ENCODE data around the gene ITIH4. TPM values are rescaled to one million over a fixed set of nuclear protein-coding genes. Genes with fewer than 3 reads are reported as not detected.

The ITIH4 gene
- total RNA-seq, 2 donors from 2014 or later = 21.8 to 24.5 TPM

DNA sequence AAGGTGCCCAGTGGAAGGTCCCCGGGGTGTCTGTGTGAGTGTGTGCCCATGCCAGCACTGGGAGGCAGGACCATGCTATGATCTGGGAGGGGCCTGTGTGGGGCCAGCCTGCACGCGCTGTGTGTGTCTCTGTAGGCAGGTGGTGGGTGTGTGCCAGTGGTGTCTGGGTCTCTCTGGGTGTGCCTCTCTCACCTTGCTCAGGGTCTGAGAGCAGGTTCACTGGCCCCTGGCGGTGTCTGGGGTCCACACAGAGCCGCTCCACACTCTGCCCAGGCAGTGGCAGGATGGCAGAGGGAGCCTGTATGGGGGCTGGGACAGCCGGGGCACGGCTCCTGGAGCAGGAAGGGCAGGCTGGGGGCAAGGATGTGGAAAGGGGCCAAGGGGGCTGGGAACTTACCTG lies 12.6 kb downstream of the ITIH4 start:
- Mint-ChIP-seq H3K27ac (no peak overlapping the region), H3K27me3 (ENCODE audit: low read depth) (no peaks in the 10 kb centered on the region), H3K4me3 (no peak overlapping the region), H3K36me3 (ENCODE audit: insufficient read depth in 2 of 2) (no peaks in the 10 kb centered on the region), H3K4me1 (ENCODE audit: low read depth) (no peaks in the 10 kb centered on the region), H3K9me3 (no peaks in the 10 kb centered on the region)
- DNase-seq (no peak), ATAC-seq (replicated peaks in 1 of 2) (peak in 1 of 2 donors; percentile 12)

GRCh38 chr3:52817221-52817620 lies 13.3 kb downstream of the ITIH4 start:
- H3K9me3 Mint-ChIP-seq = no peaks in the 10 kb centered on the region
- H3K4me1 Mint-ChIP-seq (ENCODE audit: low read depth) = no peaks in the 10 kb centered on the region
- H3K27me3 Mint-ChIP-seq (ENCODE audit: low read depth) = no peaks in the 10 kb centered on the region
- H3K36me3 Mint-ChIP-seq (ENCODE audit: insufficient read depth in 2 of 2) = no peaks in the 10 kb centered on the region
- no peak for DNase-seq
- peak overlapping the region; percentile 46 for H3K27ac Mint-ChIP-seq
- H3K4me3 Mint-ChIP-seq = no peak overlapping the region
- no peak for ATAC-seq (replicated peaks in 1 of 2)

DNA sequence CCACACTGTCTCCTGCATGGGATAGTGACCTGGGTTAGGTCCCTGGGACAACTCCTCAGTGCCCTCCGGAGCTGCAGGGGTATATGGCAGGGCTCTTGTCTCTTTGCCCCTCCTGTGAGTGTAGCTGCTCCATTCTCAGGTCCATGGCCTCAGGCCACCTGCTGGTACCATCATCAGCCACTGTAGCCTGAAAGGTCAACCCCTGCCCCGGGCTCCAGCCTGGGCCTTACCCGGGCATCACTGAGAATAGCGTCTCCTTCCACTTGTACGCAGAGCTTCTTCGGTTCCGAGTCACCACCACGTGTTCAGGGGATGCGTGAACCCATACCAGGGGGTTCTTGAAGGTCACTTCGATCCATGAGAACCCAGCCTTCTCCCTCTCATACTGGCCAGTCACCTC lies 13.8 kb downstream of the ITIH4 start:
- no peaks in the 10 kb centered on the region for H3K9me3 Mint-ChIP-seq
- no peak for DNase-seq
- no peaks in the 10 kb centered on the region for H3K27me3 Mint-ChIP-seq (ENCODE audit: low read depth)
- no peak for ATAC-seq (replicated peaks in 1 of 2)
- no peaks in the 10 kb centered on the region for H3K36me3 Mint-ChIP-seq (ENCODE audit: insufficient read depth in 2 of 2)
- H3K4me1 Mint-ChIP-seq (ENCODE audit: low read depth) = no peaks in the 10 kb centered on the region
- no peak overlapping the region for H3K27ac Mint-ChIP-seq
- H3K4me3 Mint-ChIP-seq = no peak overlapping the region

GRCh38 chr3:52816199-52816598 lies 14.3 kb downstream of the ITIH4 start:
- H3K27ac Mint-ChIP-seq = no peak overlapping the region
- H3K27me3 Mint-ChIP-seq (ENCODE audit: low read depth) = no peaks in the 10 kb centered on the region
- ATAC-seq (replicated peaks in 1 of 2) (no peak), DNase-seq (no peak)
- no peak overlapping the region for H3K4me3 Mint-ChIP-seq
- no peaks in the 10 kb centered on the region for H3K4me1 Mint-ChIP-seq (ENCODE audit: low read depth)
- no peaks in the 10 kb centered on the region for H3K9me3 Mint-ChIP-seq
- H3K36me3 Mint-ChIP-seq (ENCODE audit: insufficient read depth in 2 of 2) = no peaks in the 10 kb centered on the region

DNA sequence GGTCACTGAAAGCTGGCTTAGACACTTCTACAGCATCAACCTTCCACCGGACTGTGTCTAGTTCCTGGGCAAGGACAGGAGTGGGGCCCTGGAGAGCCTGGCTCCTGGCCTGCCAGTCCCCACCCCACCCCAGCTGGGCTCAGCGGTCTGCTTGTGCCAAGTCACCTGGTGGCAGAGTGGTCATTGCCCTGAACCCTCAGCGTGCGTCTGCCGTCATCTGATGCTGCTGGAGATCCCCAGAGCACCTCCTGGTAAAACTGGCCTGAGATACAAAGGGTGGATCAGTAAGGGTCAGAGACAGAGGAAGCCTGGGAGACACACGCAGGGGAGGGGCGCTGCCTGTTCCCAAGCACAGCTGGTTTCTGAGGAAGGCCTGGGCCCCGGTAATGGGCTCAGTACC lies 16.7 kb downstream of the ITIH4 start:
- no peaks in the 10 kb centered on the region for H3K9me3 Mint-ChIP-seq
- no peaks in the 10 kb centered on the region for H3K4me1 Mint-ChIP-seq (ENCODE audit: low read depth)
- no peak overlapping the region for H3K4me3 Mint-ChIP-seq
- no peak for DNase-seq
- H3K27ac Mint-ChIP-seq = no peak overlapping the region
- no peaks in the 10 kb centered on the region for H3K36me3 Mint-ChIP-seq (ENCODE audit: insufficient read depth in 2 of 2)
- H3K27me3 Mint-ChIP-seq (ENCODE audit: low read depth) = no peaks in the 10 kb centered on the region
- no peak for ATAC-seq (replicated peaks in 1 of 2)

DNA sequence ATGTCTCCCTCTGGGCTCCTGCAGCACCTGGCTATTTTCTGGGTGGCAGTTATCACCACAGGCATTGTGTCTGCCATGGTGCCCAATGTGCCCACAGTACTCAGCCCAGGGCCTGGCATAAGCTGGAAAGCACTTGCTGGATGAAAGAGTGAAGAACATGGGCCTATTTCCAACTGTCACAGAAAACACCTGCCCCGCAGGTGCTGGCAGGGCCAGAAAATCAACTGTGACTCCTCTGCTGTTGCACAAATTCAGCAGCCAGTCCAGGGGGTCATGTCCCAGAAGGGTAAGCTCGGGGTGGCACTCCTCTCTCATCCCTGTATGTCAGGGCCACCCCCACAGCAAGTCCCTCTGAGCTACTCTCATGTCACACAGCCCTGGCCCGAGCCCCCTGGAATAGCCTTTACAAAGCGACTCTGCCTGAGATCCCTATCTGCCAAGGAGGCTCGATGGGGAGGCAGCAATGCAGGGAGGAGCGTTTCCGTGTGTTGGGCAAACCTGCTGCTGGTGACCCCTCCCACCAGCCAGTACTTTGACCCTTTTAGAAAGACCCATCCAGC lies 18.9 kb downstream of the ITIH4 start:
- H3K9me3 Mint-ChIP-seq = no peaks in the 10 kb centered on the region
- DNase-seq = no peak

DNA sequence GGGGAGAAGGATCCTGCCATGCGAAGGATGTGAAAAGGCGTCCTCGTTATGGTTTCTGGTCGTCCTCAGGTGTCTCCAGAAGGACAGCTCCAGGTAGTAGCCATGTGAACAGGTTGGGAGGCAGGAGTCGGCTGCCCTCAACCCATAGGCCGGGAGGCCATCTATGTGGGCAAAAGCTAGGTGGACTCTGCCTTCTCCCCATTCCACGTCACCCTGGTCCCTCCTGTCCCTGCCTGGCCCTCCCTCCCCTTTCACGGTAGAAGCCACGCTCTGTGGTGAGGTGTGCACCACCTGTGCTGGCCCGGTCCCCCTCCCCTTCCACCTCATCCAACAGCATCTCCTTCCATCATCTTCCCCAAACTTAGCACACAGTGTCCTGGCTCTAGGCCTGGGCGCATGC lies 19.5 kb downstream of the ITIH4 start:
- Mint-ChIP-seq H3K9me3 (no peaks in the 10 kb centered on the region), H3K4me3 (no peak overlapping the region), H3K4me1 (ENCODE audit: low read depth) (no peaks in the 10 kb centered on the region), H3K27ac (no peak overlapping the region), H3K27me3 (ENCODE audit: low read depth) (no peaks in the 10 kb centered on the region), H3K36me3 (ENCODE audit: insufficient read depth in 2 of 2) (no peaks in the 10 kb centered on the region)
- DNase-seq = no peak
- ATAC-seq (replicated peaks in 1 of 2) = no peak

More for the DNA sequence above, 18.9 kb downstream of the ITIH4 start:
- no peaks in the 10 kb centered on the region for H3K4me1 Mint-ChIP-seq (ENCODE audit: low read depth)
- no peak overlapping the region for H3K4me3 Mint-ChIP-seq
- no peaks in the 10 kb centered on the region for H3K27me3 Mint-ChIP-seq (ENCODE audit: low read depth)
- ATAC-seq (replicated peaks in 1 of 2) = no peak
- no peak overlapping the region for H3K27ac Mint-ChIP-seq
- no peaks in the 10 kb centered on the region for H3K36me3 Mint-ChIP-seq (ENCODE audit: insufficient read depth in 2 of 2)

DNA sequence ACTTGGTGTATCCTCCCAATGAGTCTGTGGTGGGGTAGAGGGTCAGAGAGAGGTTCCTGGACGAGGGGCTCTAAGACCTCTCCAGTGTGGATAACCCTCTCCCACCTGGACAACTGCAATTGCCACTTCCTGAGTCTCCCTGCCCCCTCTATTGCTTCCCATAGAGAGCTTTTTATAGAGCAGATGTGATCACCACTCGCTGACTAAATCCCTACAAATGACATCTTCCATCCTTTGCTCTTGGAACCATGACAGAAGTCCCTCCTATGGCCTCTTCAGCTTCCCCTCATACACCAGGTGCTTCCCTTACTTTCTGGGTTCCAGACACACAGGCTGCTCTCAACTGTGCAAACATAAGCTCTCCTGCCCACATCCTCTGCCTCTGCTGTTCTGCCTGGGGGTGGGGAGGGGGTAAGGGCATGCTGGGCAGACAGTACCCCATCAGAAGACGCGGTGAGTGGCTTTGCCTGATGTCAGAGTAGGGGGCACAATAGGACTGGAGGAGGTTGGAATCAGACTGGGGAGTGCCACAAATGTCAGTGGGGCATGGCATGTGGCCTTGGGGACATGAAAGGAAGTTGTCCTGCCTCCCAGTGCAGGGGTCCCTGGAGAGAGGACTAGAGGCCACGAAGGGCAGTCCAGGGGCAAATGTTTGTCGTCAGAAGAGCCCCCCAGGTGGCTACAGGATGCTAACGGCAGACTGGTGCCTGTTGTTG lies 20.7 kb downstream of the ITIH4 start:
- Mint-ChIP-seq H3K27me3 (ENCODE audit: low read depth) (no peaks in the 10 kb centered on the region), H3K4me3 (no peak overlapping the region), H3K36me3 (ENCODE audit: insufficient read depth in 2 of 2) (no peaks in the 10 kb centered on the region), H3K4me1 (ENCODE audit: low read depth) (no peaks in the 10 kb centered on the region), H3K27ac (no peak overlapping the region), H3K9me3 (no peaks in the 10 kb centered on the region)
- DNase-seq = no peak
- no peak for ATAC-seq (replicated peaks in 1 of 2)

- H3K4me1 Mint-ChIP-seq (ENCODE audit: low read depth) = no peaks in the 10 kb centered on the region
- H3K9me3 Mint-ChIP-seq = no peaks in the 10 kb centered on the region
- no peak overlapping the region for H3K4me3 Mint-ChIP-seq
- ATAC-seq (replicated peaks in 1 of 2) (no peak), DNase-seq (no peak)
- no peaks in the 10 kb centered on the region for H3K36me3 Mint-ChIP-seq (ENCODE audit: insufficient read depth in 2 of 2)
- no peak overlapping the region for H3K27ac Mint-ChIP-seq
- no peaks in the 10 kb centered on the region for H3K27me3 Mint-ChIP-seq (ENCODE audit: low read depth)
These were observed 21.3 kb downstream of the ITIH4 start for GRCh38 chr3:52809149-52809548.

GRCh38 chr3:52805270-52806039 lies 25.0 kb downstream of the ITIH4 start:
- Mint-ChIP-seq H3K4me1 (ENCODE audit: low read depth) (no peaks in the 10 kb centered on the region), H3K27me3 (ENCODE audit: low read depth) (no peaks in the 10 kb centered on the region), H3K36me3 (ENCODE audit: insufficient read depth in 2 of 2) (no peaks in the 10 kb centered on the region), H3K4me3 (no peak overlapping the region), H3K27ac (no peak overlapping the region), H3K9me3 (no peaks in the 10 kb centered on the region)
- DNase-seq = no peak
- no peak for ATAC-seq (replicated peaks in 1 of 2)

- H3K9me3 Mint-ChIP-seq = no peaks in the 10 kb centered on the region
- H3K4me3 Mint-ChIP-seq = no peak overlapping the region
- no peak for ATAC-seq (replicated peaks in 1 of 2)
- no peaks in the 10 kb centered on the region for H3K27me3 Mint-ChIP-seq (ENCODE audit: low read depth)
- no peak overlapping the region for H3K27ac Mint-ChIP-seq
- DNase-seq = no peak
- no peaks in the 10 kb centered on the region for H3K4me1 Mint-ChIP-seq (ENCODE audit: low read depth)
- H3K36me3 Mint-ChIP-seq (ENCODE audit: insufficient read depth in 2 of 2) = no peaks in the 10 kb centered on the region
These were observed 28.6 kb downstream of the ITIH4 start for GRCh38 chr3:52801839-52802238.

GRCh38 chr3:52800079-52800478 lies 30.4 kb downstream of the ITIH4 start:
- H3K27ac Mint-ChIP-seq = no peak overlapping the region
- no peaks in the 10 kb centered on the region for H3K27me3 Mint-ChIP-seq (ENCODE audit: low read depth)
- ATAC-seq (replicated peaks in 1 of 2) (no peak), DNase-seq (no peak)
- no peaks in the 10 kb centered on the region for H3K9me3 Mint-ChIP-seq
- H3K4me1 Mint-ChIP-seq (ENCODE audit: low read depth) = no peaks in the 10 kb centered on the region
- no peaks in the 10 kb centered on the region for H3K36me3 Mint-ChIP-seq (ENCODE audit: insufficient read depth in 2 of 2)
- H3K4me3 Mint-ChIP-seq = no peak overlapping the region

- ATAC-seq (replicated peaks in 1 of 2) (no peak), DNase-seq (peak; percentile 16 to 34)
- no peaks in the 10 kb centered on the region for H3K4me1 Mint-ChIP-seq (ENCODE audit: low read depth)
- H3K4me3 Mint-ChIP-seq = no peak overlapping the region
- H3K27ac Mint-ChIP-seq = no peak overlapping the region
- H3K27me3 Mint-ChIP-seq (ENCODE audit: low read depth) = no peaks in the 10 kb centered on the region
- H3K9me3 Mint-ChIP-seq = no peaks in the 10 kb centered on the region
- H3K36me3 Mint-ChIP-seq (ENCODE audit: insufficient read depth in 2 of 2) = no peaks in the 10 kb centered on the region
These were observed 31.4 kb downstream of the ITIH4 start for GRCh38 chr3:52798978-52799476.
